ENCODE results near the gene PACS1. TPM values are rescaled to one million over a fixed set of nuclear protein-coding genes. Genes with fewer than 3 reads are reported as not detected.
A peak's percentile ranks its signal among the peaks of the same experiment; 100 is the strongest.

Gene PACS1
- total RNA-seq, 5 donors from 2014 or later (not counting 1 experiment from before 2014, with no cell fraction given), result 222 to 268 (median 236) TPM

GRCh38 chr11:66048547-66049323, 21.3 kb upstream of the PACS1 start, which contains the start of gene GAL3ST3:
GAL3ST3 (minus strand) TSS chr11:66049161; CDS start chr11:66045415, 3,746 bp downstream.
- no peaks in the 10 kb centered on the region for H3K9me3 Mint-ChIP-seq
- H3K27ac Mint-ChIP-seq, result no peak within 1 kb of the TSS
- peaks cover 35 to 45% (median 36%) of the 10 kb centered on the region in 3 donors for H3K4me1 Mint-ChIP-seq
- no peak for ATAC-seq (replicated peaks in 1 of 4)
- H3K27me3 Mint-ChIP-seq, result peaks cover 4 to 6% of the 10 kb centered on the region in 2 donors
- ChIA-PET CTCF (no interaction called here), POLR2A (interaction anchor here in 1 of 2 donors (0.6 kb wide), 1 partner anchor 216 kb away, joined by 3 read pairs; no protein-coding TSS in a partner anchor)
- WGBS (ENCODE audit: insufficient coverage), result 48% methylated on average over 19 of the region's 39 CpGs
- Histone ChIP-seq H3K4me1 (ENCODE audit: control insufficient read depth in 1 of 2, extremely low read depth in 1 of 2, insufficient read depth in 2 of 2, low read length in 2 of 2) (peaks cover 11 to 42% of the 10 kb centered on the region in 2 experiments), H3K27me3 (replicated peaks in 1 of 2; ENCODE audit: control insufficient read depth in 2 of 2, extremely low read depth in 1 of 2, insufficient read depth in 2 of 2, low read length in 1 of 2) (peaks cover 0 to 26% of the 10 kb centered on the region in 2 experiments), H3K4me3 (ENCODE audit: control insufficient read depth in 1 of 2, extremely low read depth in 1 of 2, low read length in 1 of 2) (no peak within 1 kb of the TSS), H3K27ac (ENCODE audit: low read length) (no peak within 1 kb of the TSS), H3K9me3 (no peaks in the 10 kb centered on the region), H3K36me3 (ENCODE audit: control insufficient read depth in 2 of 2, extremely low read depth in 1 of 2, insufficient read depth in 1 of 2, low read length in 1 of 2) (peaks cover 0 to 6% of the 10 kb centered on the region in 2 donors)
- DNase-seq, result no peak
- peak within 1 kb of the TSS in 1 of 3 donors; percentile 24 for H3K4me3 Mint-ChIP-seq
- no peaks in the 10 kb centered on the region for H3K36me3 Mint-ChIP-seq

DNA sequence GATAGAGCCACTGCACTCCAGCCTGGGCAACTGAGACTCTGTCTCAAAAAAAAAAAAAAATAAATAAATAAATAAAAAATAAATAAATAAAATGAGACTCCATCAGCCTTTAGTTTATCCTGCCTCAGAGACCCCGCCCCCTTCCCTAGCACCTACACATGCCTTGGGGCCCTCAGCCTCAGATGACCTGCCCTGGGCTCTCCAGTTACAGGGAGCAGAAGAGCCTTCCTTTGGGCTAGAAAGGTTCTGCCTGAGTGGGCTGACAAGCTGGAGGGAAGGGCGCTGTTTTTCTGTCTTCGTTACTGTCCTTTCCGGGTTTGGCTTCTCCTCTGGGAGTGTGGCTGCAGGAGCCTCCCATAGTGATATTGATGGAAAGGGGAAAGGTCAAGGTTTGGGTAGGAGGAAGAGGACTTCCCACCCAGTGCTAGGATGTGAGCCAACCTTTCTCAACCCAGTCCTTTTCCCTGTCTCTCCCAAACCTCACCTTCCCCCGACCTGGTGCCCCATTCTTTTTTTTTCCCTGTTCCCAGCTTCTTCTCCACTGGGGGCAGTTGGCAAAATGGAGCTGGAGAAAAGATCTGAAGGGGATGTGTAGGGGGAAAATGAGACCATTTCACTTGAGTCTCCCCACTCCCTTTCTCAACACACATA, 19.4 kb upstream of the PACS1 start:
- Mint-ChIP-seq H3K4me1 (peaks cover 30 to 40% (median 32%) of the 10 kb centered on the region in 3 donors), H3K27me3 (peaks cover 4 to 6% of the 10 kb centered on the region in 2 donors), H3K4me3 (peak overlapping the region; percentile 97 to 100 (median 98)), H3K27ac (peak overlapping the region; percentile 88 to 92), H3K9me3 (no peaks in the 10 kb centered on the region), H3K36me3 (peaks cover 9% of the 10 kb centered on the region)
- ChIA-PET CTCF (no interaction called here), POLR2A (interaction anchor here in 1 of 2 donors (0.6 kb wide), 2 partner anchors 31 to 789 kb away, joined by 3 to 4 read pairs; no protein-coding TSS in a partner anchor)
- DNase-seq (no peak), ATAC-seq (replicated peaks in 1 of 4) (no peak)
- WGBS (ENCODE audit: insufficient coverage), result 100% methylated on average over 2 of the region's 5 CpGs
- Histone ChIP-seq H3K9me3 (no peaks in the 10 kb centered on the region), H3K27me3 (replicated peaks in 1 of 2; ENCODE audit: control insufficient read depth in 2 of 2, extremely low read depth in 1 of 2, insufficient read depth in 2 of 2, low read length in 1 of 2) (peaks cover 0 to 26% of the 10 kb centered on the region in 2 experiments), H3K27ac (ENCODE audit: low read length) (peak overlapping the region; percentile 86), H3K4me1 (ENCODE audit: control insufficient read depth in 1 of 2, extremely low read depth in 1 of 2, insufficient read depth in 2 of 2, low read length in 2 of 2) (peaks cover 11 to 33% of the 10 kb centered on the region in 2 experiments), H3K36me3 (ENCODE audit: control insufficient read depth in 2 of 2, extremely low read depth in 1 of 2, insufficient read depth in 1 of 2, low read length in 1 of 2) (peaks cover 0 to 20% of the 10 kb centered on the region in 2 donors), H3K4me3 (ENCODE audit: control insufficient read depth in 1 of 2, extremely low read depth in 1 of 2, low read length in 1 of 2) (no peak overlapping the region)

GRCh38 chr11:66051371-66051765, 18.7 kb upstream of the PACS1 start:
- POLR2A ChIA-PET, result interaction anchor here in 1 of 2 donors (0.7 kb wide), 1 partner anchor 552 kb away, joined by 3 read pairs; no protein-coding TSS in a partner anchor

GRCh38 chr11:66051766-66052663, 18.1 kb upstream of the PACS1 start, which contains the start of gene SF3B2:
SF3B2 (plus strand) TSS chr11:66052364; CDS start chr11:66052385, 21 bp downstream.
- peak; percentile 88 to 97 (median 92) for DNase-seq
- peak within 1 kb of the TSS; percentile 98 to 99 for H3K27ac Mint-ChIP-seq
- WGBS (ENCODE audit: insufficient coverage), result under 1% methylated on average over 84 of the region's 84 CpGs
- CTCF ChIA-PET, result interaction anchor here (0.8 to 2.0 kb wide), 5 partner anchors 10 to 84 kb away, joined by 3 to 10 read pairs (median 4); no protein-coding TSS in a partner anchor
- POLR2A ChIA-PET, result interaction anchor here (0.5 to 1.2 kb wide), 6 partner anchors 39 to 553 kb away, joined by 3 to 11 read pairs (median 3); partner anchors contain the start of genes BANF1 (in 1 of the 2) and SIPA1 (in 1 of the 2)
- peaks cover 30 to 38% (median 32%) of the 10 kb centered on the region in 3 donors for H3K4me1 Mint-ChIP-seq
- Histone ChIP-seq H3K27me3 (replicated peaks in 1 of 2; ENCODE audit: control insufficient read depth in 2 of 2, extremely low read depth in 1 of 2, insufficient read depth in 2 of 2, low read length in 1 of 2) (peaks cover 0 to 24% of the 10 kb centered on the region in 2 experiments), H3K4me3 (ENCODE audit: control insufficient read depth in 1 of 2, extremely low read depth in 1 of 2, low read length in 1 of 2) (peak within 1 kb of the TSS; percentile 95), H3K4me1 (ENCODE audit: control insufficient read depth in 1 of 2, extremely low read depth in 1 of 2, insufficient read depth in 2 of 2, low read length in 2 of 2) (peaks cover 11 to 32% of the 10 kb centered on the region in 2 experiments), H3K36me3 (ENCODE audit: control insufficient read depth in 2 of 2, extremely low read depth in 1 of 2, insufficient read depth in 1 of 2, low read length in 1 of 2) (peaks cover 6 to 32% of the 10 kb centered on the region in 2 donors), H3K27ac (ENCODE audit: low read length) (peak within 1 kb of the TSS; percentile 86), H3K9me3 (no peaks in the 10 kb centered on the region)
- no peaks in the 10 kb centered on the region for H3K9me3 Mint-ChIP-seq
- H3K36me3 Mint-ChIP-seq, result peaks cover 13% of the 10 kb centered on the region
- peak within 1 kb of the TSS; percentile 97 to 100 (median 98) for H3K4me3 Mint-ChIP-seq
- peaks cover 4 to 6% of the 10 kb centered on the region in 2 donors for H3K27me3 Mint-ChIP-seq
- ATAC-seq (replicated peaks in 1 of 4), result peak; percentile 95 to 99 (median 98)

More at GRCh38 chr11:66051371-66051765, 18.7 kb upstream of the PACS1 start:
- ATAC-seq (replicated peaks in 1 of 4) (no peak), DNase-seq (no peak)
- Histone ChIP-seq H3K4me3 (ENCODE audit: control insufficient read depth in 1 of 2, extremely low read depth in 1 of 2, low read length in 1 of 2) (peak overlapping the region; percentile 95), H3K4me1 (ENCODE audit: control insufficient read depth in 1 of 2, extremely low read depth in 1 of 2, insufficient read depth in 2 of 2, low read length in 2 of 2) (peaks cover 11 to 32% of the 10 kb centered on the region in 2 experiments), H3K27me3 (replicated peaks in 1 of 2; ENCODE audit: control insufficient read depth in 2 of 2, extremely low read depth in 1 of 2, insufficient read depth in 2 of 2, low read length in 1 of 2) (peaks cover 0 to 26% of the 10 kb centered on the region in 2 experiments), H3K9me3 (no peaks in the 10 kb centered on the region), H3K27ac (ENCODE audit: low read length) (peak overlapping the region; percentile 86), H3K36me3 (ENCODE audit: control insufficient read depth in 2 of 2, extremely low read depth in 1 of 2, insufficient read depth in 1 of 2, low read length in 1 of 2) (peaks cover 0 to 26% of the 10 kb centered on the region in 2 donors)
- peaks cover 4 to 6% of the 10 kb centered on the region in 2 donors for H3K27me3 Mint-ChIP-seq
- H3K4me3 Mint-ChIP-seq, result peak overlapping the region; percentile 97 to 100 (median 98)
- CTCF ChIA-PET, result interaction anchor here in 1 of 2 donors (1.3 kb wide), 1 partner anchor 14 kb away, joined by 4 read pairs; no protein-coding TSS in a partner anchor
- peaks cover 30 to 38% (median 32%) of the 10 kb centered on the region in 3 donors for H3K4me1 Mint-ChIP-seq
- H3K36me3 Mint-ChIP-seq, result peaks cover 10% of the 10 kb centered on the region
- WGBS (ENCODE audit: insufficient coverage), result 52% methylated on average over 9 of the region's 12 CpGs
- H3K9me3 Mint-ChIP-seq, result no peaks in the 10 kb centered on the region
- peak overlapping the region; percentile 88 to 92 for H3K27ac Mint-ChIP-seq

- Histone ChIP-seq H3K9me3 (no peaks in the 10 kb centered on the region), H3K27ac (ENCODE audit: low read length) (peak overlapping the region; percentile 76), H3K27me3 (replicated peaks in 1 of 2; ENCODE audit: control insufficient read depth in 2 of 2, extremely low read depth in 1 of 2, insufficient read depth in 2 of 2, low read length in 1 of 2) (peaks cover 0 to 18% of the 10 kb centered on the region in 2 experiments), H3K4me1 (ENCODE audit: control insufficient read depth in 1 of 2, extremely low read depth in 1 of 2, insufficient read depth in 2 of 2, low read length in 2 of 2) (peaks cover 11 to 32% of the 10 kb centered on the region in 2 experiments), H3K4me3 (ENCODE audit: control insufficient read depth in 1 of 2, extremely low read depth in 1 of 2, low read length in 1 of 2) (peak overlapping the region; percentile 95), H3K36me3 (ENCODE audit: control insufficient read depth in 2 of 2, extremely low read depth in 1 of 2, insufficient read depth in 1 of 2, low read length in 1 of 2) (peaks cover 6 to 38% of the 10 kb centered on the region in 2 donors)
- ATAC-seq (replicated peaks in 1 of 4), result peak in 2 of 4 experiments; percentile 1 to 2
- no peak for DNase-seq
- peak overlapping the region; percentile 97 to 100 (median 98) for H3K4me3 Mint-ChIP-seq
- ChIA-PET POLR2A (interaction anchor here (0.7 to 1.2 kb wide), 4 partner anchors 39 to 486 kb away, joined by 3 to 11 read pairs (median 4); partner anchors contain the start of gene BANF1 (in 1 of the 2)), CTCF (interaction anchor here (0.8 to 2.0 kb wide), 4 partner anchors 10 to 83 kb away, joined by 3 to 10 read pairs (median 5); no protein-coding TSS in a partner anchor)
- peaks cover 18% of the 10 kb centered on the region for H3K36me3 Mint-ChIP-seq
- H3K9me3 Mint-ChIP-seq, result no peaks in the 10 kb centered on the region
- H3K4me1 Mint-ChIP-seq, result peaks cover 30 to 38% (median 32%) of the 10 kb centered on the region in 3 donors
- WGBS (ENCODE audit: insufficient coverage), result 1% methylated on average over 17 of the region's 17 CpGs
- peak overlapping the region; percentile 98 to 99 for H3K27ac Mint-ChIP-seq
- H3K27me3 Mint-ChIP-seq, result peaks cover 4 to 6% of the 10 kb centered on the region in 2 donors
These were observed 17.4 kb upstream of the PACS1 start for GRCh38 chr11:66052664-66052982.

Data from T-cell (primary cell).